Omental fat pad (tissue), 4 donors: Measurements from ENCODE around the gene RPS18. TPM values are rescaled to one million over a fixed set of nuclear protein-coding genes. Genes with fewer than 3 reads are reported as not detected.
"Not testable (repeated sequence)": the region's sequence is repeated elsewhere in the genome, so short reads cannot be mapped to it uniquely, and the experiment has no call there.

Experiments used
- ATAC-seq: fragments of 150-250 bp; one replicate; pipeline ENCODE4 v1.9.1; 2016; ENCODE audit warnings: mild to moderate bottlenecking, moderate library complexity; ENCODE audit not compliant: low FRiP score
- DNase-seq: peaks from one replicate; pipeline ENCODE4 v3.0.0-alpha.2; 2019; ENCODE audit warnings: low spot score
- CTCF ChIP-seq, 3 donors: fragments of 450-650 bp; IDR thresholded peaks; one replicate each; pipeline ENCODE4 v1.5.1; 2016 to 2017; ENCODE audit warnings: antibody characterized with exemption in 3 of 3, mild to moderate bottlenecking in 3 of 3, moderate library complexity in 2 of 3
- total RNA-seq, 4 donors: library from RNA; depleted of rRNA; stranded (reverse); fragments of >200 nt; gene quantifications; one replicate each; pipeline ENCODE4 v1.1.0, GENCODE V29; 2016

The RPS18 gene
- total RNA-seq: 1,000 to 10,000 TPM; 2,708 to 4,129 (median 3,024) TPM

GRCh38 chr6:33271468-33272274 lies at the start of gene RPS18, which contains the start of gene VPS52:
RPS18 (plus strand) TSS chr6:33272075; CDS start chr6:33272120, 45 bp downstream.
VPS52 (minus strand) TSS chr6:33271876; CDS start chr6:33271675, 201 bp downstream.
- ATAC-seq: peak; percentile 95
- TF ChIP-seq CTCF (IDR thresholded peaks at IDR 0.05): no peak

GRCh38 chr6:33226503-33227120 lies 45.3 kb upstream of the RPS18 start:
- ATAC-seq, DNase-seq: not testable (repeated sequence)

More at GRCh38 chr6:33271468-33272274, at the start of gene RPS18, which contains the start of gene VPS52:
- peak; percentile 82 for DNase-seq

GRCh38 chr6:33235221-33235634 lies 36.6 kb upstream of the RPS18 start:
- TF ChIP-seq CTCF (IDR thresholded peaks at IDR 0.05): no peak
- DNase-seq (no peak), ATAC-seq (no peak)

DNA sequence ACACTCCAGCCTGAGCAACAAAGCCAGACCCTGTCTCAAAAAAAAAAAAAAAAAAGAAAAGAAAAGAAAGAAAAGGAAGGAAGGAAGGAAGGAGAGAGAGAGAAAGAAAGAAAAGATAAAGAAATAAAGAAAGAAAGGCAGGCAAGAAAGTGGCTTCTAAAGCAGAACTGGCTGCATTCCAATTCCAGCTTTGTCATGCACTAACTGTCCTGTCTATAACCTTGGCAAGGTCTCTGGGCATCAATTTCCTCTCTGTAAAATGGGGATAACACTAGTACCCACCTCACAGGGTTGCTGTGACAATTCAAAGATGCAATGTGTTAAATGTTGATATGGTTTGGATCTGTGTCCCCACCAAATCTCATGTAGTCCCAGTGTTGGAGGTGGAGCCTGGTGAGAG lies 35.5 kb upstream of the RPS18 start:
- no peak for DNase-seq
- ATAC-seq: no peak
- no peak for TF ChIP-seq CTCF (IDR thresholded peaks at IDR 0.05)

DNA sequence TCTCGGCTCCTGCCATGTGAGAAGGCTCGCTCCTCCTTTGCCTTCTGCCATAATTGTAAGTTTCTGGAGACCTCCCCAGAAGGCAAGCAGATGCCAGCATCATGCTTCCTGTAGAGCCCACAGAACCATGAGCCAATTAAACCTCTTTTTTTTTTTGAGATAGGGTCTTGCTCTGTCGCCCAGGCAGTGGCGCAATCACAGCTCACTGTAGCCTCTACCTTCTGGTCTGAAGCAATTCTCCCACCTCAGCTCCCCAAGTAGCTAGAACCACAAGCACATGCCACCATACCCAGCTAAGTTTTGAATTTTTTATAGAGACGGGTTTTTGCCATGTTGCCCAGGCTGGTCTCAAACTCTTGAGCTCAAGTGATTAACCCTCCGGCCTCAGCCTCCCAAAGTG lies 35.0 kb upstream of the RPS18 start:
- no peak for TF ChIP-seq CTCF (IDR thresholded peaks at IDR 0.05)
- no peak for DNase-seq

GRCh38 chr6:33237741-33238140 lies 34.1 kb upstream of the RPS18 start:
- DNase-seq (no peak), ATAC-seq (no peak)
- TF ChIP-seq CTCF (IDR thresholded peaks at IDR 0.05): no peak

More for the DNA sequence above, 35.0 kb upstream of the RPS18 start:
- no peak for ATAC-seq

DNA sequence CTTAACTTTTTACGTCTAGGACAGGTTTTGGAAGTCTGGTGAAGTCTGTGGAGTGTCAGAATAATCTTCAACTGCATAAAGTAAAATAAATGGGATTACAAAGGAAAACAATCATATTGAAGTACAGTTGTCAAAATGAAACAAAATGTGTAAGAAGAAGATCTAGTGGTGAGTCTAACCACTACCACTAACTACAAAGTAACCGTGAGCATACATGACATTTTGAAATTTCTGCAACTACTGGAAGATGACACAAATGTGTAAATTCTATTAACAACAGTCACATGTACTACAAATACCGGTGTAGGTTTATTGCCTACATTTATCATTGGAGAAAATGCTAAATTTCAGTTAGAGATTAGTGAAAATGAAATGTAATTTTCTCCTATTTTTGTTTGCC lies 29.9 kb upstream of the RPS18 start:
- no peak for DNase-seq
- TF ChIP-seq CTCF (IDR thresholded peaks at IDR 0.05): no peak
- no peak for ATAC-seq
